Effector memory CD8-positive, alpha-beta T cell (primary cell): Measurements from ENCODE around the gene CCDC85C.

Experiments used
- ATAC-seq: fragments of 150-1000 bp; cut with Tn5 transposase; replicated peaks from 2 replicates; pipeline ENCODE4 v1.10.0; 2021; ENCODE audit warnings: mild to moderate bottlenecking, moderate library complexity
- DNase-seq, 3 experiments: peaks; one replicate each; pipeline ENCODE4 v3.0.0; 2021
- H3K27ac Mint-ChIP-seq, 2 donors: one replicate each; pipeline ENCODE4 v1.8.0; 2022; ENCODE audit warnings: mild to moderate bottlenecking in 2 of 2, mixed read lengths in 2 of 2, moderate library complexity in 2 of 2
- H3K27me3 Mint-ChIP-seq, 2 donors: one replicate each; pipeline ENCODE4 v1.8.0; 2022; ENCODE audit warnings: mixed read lengths in 2 of 2
- H3K36me3 Mint-ChIP-seq: one replicate; pipeline ENCODE4 v1.8.0; 2022; ENCODE audit warnings: mild to moderate bottlenecking, moderate library complexity, mixed read lengths; ENCODE audit not compliant: insufficient read depth
- H3K4me1 Mint-ChIP-seq, 2 donors: one replicate each; pipeline ENCODE4 v1.8.0; 2022; ENCODE audit warnings: low read depth in 2 of 2, mixed read lengths in 2 of 2
- H3K4me3 Mint-ChIP-seq, 2 donors: one replicate each; pipeline ENCODE4 v1.8.0; 2022; ENCODE audit warnings: mild to moderate bottlenecking in 2 of 2, mixed read lengths in 2 of 2, moderate library complexity in 2 of 2
- H3K9me3 Mint-ChIP-seq, 2 donors: one replicate each; pipeline ENCODE4 v1.8.0; 2022; ENCODE audit warnings: mixed read lengths in 2 of 2

CCDC85C gene

DNA sequence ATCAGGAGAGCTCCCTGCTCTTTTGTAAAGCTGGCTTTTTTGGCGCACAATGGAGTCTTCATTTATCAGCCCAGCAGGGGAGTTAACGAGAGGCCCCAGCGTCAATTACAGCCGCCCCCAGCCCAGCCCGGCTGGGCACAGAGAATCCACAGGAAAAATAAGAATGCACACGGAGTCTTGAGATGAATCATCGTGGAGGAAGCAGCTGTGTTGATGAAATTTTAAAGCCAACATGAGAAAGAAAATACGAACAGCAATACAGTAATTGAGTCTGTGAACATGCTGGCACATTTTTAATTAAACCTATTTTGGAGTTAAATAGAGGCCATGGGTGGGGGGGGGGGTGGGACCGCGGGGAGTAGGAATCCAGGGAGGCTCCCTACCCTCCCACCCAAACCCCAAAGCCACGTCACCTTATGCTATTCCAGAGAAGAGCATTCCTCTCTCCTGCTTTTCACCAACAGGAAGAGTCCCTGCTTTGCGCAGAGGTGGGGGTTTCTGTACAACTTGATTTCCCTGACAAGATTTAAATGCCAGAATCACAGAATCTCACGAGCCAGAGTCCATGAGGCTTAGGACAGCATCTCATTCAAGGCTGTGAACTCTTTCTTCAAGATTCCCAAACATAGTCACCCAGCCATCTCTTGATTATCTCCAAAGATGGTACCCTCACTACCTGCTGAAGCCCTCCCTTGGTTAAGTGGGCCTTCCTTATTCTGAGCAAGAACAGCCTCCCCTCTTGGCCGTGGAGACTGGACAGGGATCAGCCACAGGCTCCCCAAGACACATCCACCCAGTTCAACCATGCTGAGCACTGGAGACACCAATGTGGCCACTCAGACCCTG lies 72.5 kb downstream of the CCDC85C start:
- H3K27ac Mint-ChIP-seq = no peak overlapping the region

DNA sequence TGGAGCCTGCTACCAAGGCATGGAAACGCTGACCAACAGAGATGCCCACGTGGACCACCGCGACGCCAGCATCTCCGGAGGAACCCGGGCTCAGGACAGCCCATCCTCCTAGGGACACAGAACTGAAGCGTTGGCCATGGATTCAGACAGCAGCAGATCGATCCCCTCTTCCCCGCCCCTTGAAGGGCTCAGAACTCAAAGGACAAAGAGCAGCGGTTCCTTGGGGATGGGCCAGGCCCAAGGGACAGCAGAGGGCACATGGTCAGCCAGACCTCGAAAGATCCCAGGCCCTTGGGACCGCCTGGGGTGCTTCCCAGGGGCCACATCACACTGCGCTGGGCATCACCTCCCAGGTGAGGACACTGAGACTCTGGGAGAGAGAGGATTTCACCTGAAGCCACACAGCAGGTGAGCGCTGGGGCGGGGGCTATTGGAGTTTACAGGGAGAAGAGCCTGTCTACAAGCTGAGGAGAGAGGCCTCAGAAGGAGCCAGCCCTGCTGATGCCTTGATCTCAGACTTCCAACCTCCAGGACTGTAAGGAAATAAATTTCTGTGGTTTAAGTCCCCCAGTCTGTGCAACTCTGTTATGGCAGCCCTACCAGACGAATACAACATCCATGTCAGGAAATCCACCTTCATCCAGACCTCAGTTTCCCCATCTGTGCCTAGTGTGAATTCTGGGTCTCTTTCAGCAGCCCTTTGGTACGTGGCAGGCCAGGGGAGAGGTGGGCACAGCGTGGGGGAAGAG lies 73.4 kb downstream of the CCDC85C start:
- no peak overlapping the region for H3K4me3 Mint-ChIP-seq

More for the DNA sequence above, 72.5 kb downstream of the CCDC85C start:
- no peak for DNase-seq
- Mint-ChIP-seq H3K4me3 (no peak overlapping the region), H3K36me3 (peaks cover 5% of the 10 kb centered on the region), H3K4me1 (peaks cover 0 to 2% of the 10 kb centered on the region in 2 donors), H3K9me3 (no peaks in the 10 kb centered on the region), H3K27me3 (no peaks in the 10 kb centered on the region)
- ATAC-seq = no peak

DNA sequence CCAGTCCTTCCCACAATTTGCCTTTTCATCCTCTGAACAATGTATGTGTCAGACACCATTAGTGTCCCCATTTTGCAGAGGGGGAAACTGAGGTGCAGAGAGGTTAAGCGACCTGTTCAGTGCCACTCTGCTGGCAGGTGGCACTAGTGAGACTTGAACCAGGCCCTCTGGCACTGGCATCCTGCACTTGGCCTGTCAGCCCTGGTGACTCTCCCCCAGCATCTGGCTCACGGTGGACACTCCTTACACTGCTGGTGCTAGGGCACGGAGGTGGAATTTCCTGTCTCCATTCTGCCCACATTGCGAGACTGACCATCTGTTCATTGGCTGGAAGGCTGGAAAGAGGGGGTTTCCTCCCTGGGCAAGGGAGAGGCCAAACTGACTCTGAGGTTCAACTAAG lies 74.1 kb downstream of the CCDC85C start:
- no peak overlapping the region for H3K4me3 Mint-ChIP-seq
- H3K36me3 Mint-ChIP-seq = peaks cover 5% of the 10 kb centered on the region
- no peak overlapping the region for H3K27ac Mint-ChIP-seq
- DNase-seq = no peak
- H3K27me3 Mint-ChIP-seq = no peaks in the 10 kb centered on the region
- H3K9me3 Mint-ChIP-seq = no peaks in the 10 kb centered on the region
- H3K4me1 Mint-ChIP-seq = peaks cover 6 to 11% of the 10 kb centered on the region in 2 donors
- ATAC-seq = no peak

More for the DNA sequence above, 73.4 kb downstream of the CCDC85C start:
- Mint-ChIP-seq H3K4me1 (peaks cover 0 to 5% of the 10 kb centered on the region in 2 donors), H3K36me3 (peaks cover 5% of the 10 kb centered on the region), H3K27me3 (no peaks in the 10 kb centered on the region), H3K9me3 (no peaks in the 10 kb centered on the region), H3K27ac (no peak overlapping the region)
- ATAC-seq = no peak
- DNase-seq = no peak

DNA sequence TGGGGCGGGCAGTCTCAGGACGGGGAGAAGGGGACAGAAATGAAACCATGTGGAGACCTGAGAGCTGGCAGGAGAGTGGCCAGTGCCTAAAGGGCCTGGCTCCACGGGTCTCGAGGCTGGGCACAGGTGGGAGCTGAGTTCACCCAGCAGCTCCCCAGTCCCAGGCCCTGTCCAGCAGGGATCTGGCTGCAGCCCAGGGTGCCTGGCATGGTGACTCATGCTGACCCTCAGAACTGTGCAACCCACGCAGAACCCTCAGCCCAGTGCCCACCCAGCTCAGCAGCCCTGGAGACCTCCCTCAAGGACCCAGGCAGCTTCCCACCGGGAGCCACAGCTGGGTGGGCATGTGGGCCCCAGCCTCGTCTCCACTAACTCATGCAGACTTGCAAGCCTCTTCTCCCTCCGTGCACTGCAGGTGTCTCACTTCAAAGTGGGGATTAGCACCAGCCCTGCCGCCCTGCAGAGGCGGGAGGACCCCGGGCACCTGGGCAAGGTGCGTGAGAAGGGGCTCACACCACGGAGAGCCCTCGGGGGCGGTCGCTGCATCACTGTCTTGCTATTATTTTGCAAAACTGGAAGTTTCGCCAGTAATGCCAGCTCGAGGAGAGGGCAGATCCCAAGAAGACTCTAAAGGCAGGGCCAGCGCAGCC lies 76.5 kb downstream of the CCDC85C start:
- DNase-seq (no peak), ATAC-seq (no peak)
- H3K27ac Mint-ChIP-seq = no peak overlapping the region
- H3K4me1 Mint-ChIP-seq = peaks cover 6 to 12% of the 10 kb centered on the region in 2 donors
- H3K27me3 Mint-ChIP-seq = no peaks in the 10 kb centered on the region
- no peaks in the 10 kb centered on the region for H3K9me3 Mint-ChIP-seq
- no peak overlapping the region for H3K4me3 Mint-ChIP-seq
- H3K36me3 Mint-ChIP-seq = peaks cover 7% of the 10 kb centered on the region

DNA sequence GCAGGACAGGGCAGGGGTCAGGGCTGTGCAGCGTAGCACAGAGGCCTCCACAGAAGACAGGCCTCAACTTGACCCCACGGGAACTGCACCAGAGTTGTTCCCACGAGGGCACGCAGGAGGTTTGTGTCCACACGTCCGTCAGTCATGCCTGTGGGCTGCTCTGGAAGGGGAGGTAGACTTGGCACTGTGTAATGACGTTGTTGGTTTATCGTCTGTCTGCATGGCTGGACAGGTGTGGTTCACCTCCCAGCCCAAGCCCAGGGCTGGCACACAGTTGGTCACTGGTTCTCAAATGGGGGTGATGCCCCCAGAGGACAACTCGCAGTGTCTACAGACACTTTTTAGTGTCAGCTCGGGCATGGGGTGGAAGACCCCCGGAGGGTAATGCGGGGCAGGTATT lies 77.0 kb downstream of the CCDC85C start:
- Mint-ChIP-seq H3K36me3 (peaks cover 10% of the 10 kb centered on the region), H3K4me1 (peaks cover 6 to 12% of the 10 kb centered on the region in 2 donors), H3K9me3 (no peaks in the 10 kb centered on the region), H3K4me3 (no peak overlapping the region), H3K27ac (no peak overlapping the region), H3K27me3 (no peaks in the 10 kb centered on the region)
- DNase-seq = no peak
- ATAC-seq = no peak

DNA sequence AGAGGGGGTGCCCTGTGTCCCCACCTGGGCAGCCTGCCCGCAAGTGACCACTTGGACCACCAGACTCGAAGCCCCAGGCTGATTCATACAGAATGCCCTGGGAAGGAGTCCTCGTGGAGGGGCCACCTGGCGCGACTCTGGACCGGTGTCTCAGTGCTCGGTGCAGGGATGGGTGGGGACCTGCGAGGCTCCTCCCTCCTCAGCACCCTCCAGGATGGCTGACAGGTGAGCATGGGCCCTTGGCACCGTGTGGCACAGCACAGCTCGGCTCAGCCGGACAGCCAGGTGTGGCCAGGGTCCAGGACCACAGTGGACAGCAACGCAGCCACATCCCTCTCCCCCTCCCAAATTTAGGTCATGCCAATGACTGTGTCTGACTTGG lies 78.3 kb downstream of the CCDC85C start:
- H3K4me1 Mint-ChIP-seq = peaks cover 6 to 10% of the 10 kb centered on the region in 2 donors
- H3K4me3 Mint-ChIP-seq = no peak overlapping the region
- ATAC-seq = no peak

DNA sequence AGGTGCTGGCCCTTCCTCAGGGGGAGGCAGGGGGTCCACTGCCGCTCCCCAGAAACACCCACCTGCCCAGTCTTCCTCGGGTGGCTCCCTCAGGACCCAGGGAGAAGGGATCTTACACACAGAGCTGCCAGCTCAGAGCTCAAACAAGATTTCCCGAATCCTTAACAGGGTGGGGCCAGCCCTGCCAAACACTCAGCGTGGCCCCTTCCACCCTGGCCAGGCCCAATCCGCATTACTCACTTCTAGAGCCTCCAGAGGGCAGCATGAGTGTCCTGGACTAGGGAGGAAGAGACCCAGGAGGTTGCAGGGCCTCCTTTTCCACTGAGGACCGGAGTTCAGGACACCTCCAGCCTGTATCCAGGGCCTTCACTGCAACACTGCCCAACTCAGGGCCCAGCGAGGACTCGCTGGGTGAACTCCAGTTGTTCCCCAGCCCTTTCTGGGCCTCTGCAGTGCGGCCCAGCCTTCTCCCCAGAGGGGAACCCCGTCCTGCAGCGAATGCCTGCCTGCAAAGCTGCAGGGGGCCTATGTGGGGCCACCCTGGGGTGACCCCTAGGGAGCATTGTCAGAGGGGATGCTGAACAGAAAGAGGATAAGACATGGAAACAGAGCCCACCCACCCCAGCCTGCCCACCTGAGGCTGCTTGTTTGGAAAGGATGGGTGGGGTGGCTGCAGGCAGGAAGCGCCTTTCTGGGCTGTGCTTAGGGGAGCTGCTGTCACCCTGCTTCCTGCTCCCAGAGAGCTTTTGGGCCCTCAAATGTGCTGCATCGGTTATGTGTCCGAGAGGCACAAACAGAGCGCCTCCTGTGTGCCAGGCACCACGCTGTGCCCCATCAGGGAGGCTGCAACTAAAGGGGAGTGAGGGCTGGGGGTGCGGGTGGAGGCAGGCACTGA lies 79.0 kb downstream of the CCDC85C start:
- H3K9me3 Mint-ChIP-seq = no peaks in the 10 kb centered on the region
- H3K4me1 Mint-ChIP-seq = peaks cover 6 to 10% of the 10 kb centered on the region in 2 donors
- peak overlapping the region in 1 of 2 donors; percentile 31 for H3K4me3 Mint-ChIP-seq
- no peaks in the 10 kb centered on the region for H3K27me3 Mint-ChIP-seq
- peaks cover 15% of the 10 kb centered on the region for H3K36me3 Mint-ChIP-seq
- ATAC-seq = no peak
- DNase-seq = no peak
- peak overlapping the region in 1 of 2 donors; percentile 27 for H3K27ac Mint-ChIP-seq

More for the DNA sequence above, 78.3 kb downstream of the CCDC85C start:
- H3K36me3 Mint-ChIP-seq = peaks cover 15% of the 10 kb centered on the region
- no peaks in the 10 kb centered on the region for H3K27me3 Mint-ChIP-seq
- DNase-seq = no peak
- H3K9me3 Mint-ChIP-seq = no peaks in the 10 kb centered on the region
- H3K27ac Mint-ChIP-seq = peak overlapping the region in 1 of 2 donors; percentile 27

DNA sequence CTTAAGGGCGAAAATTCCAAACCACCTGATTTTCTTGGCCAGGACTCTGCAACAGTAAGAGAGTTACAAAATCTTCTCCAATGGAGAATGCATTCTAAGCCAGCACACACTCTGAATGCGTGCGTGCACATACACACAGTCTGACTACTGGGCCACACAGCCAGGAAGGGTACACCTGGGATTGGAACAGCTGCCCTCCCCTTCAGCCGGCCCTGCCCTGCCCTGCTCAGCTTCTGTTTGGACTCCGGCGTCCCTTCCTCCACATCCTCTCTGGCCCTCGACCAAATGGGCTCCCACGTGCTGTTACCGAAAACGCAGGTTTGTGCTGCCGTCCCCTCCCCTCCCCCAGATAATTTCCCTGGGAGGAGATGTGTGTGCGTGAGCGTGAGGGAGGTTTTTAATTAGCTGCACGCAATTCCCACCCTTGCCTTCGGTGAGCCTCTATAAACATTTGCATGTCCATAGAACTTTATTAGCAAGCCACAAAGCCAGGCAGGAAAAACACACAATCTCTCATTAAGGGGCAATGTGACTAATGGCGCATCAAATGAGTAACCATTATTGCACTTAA lies 79.8 kb downstream of the CCDC85C start:
- ATAC-seq (no peak), DNase-seq (no peak)
- H3K36me3 Mint-ChIP-seq = peaks cover 15% of the 10 kb centered on the region
- no peak overlapping the region for H3K27ac Mint-ChIP-seq
- no peaks in the 10 kb centered on the region for H3K9me3 Mint-ChIP-seq
- no peaks in the 10 kb centered on the region for H3K27me3 Mint-ChIP-seq
- H3K4me3 Mint-ChIP-seq = no peak overlapping the region
- peaks cover 6 to 10% of the 10 kb centered on the region in 2 donors for H3K4me1 Mint-ChIP-seq

DNA sequence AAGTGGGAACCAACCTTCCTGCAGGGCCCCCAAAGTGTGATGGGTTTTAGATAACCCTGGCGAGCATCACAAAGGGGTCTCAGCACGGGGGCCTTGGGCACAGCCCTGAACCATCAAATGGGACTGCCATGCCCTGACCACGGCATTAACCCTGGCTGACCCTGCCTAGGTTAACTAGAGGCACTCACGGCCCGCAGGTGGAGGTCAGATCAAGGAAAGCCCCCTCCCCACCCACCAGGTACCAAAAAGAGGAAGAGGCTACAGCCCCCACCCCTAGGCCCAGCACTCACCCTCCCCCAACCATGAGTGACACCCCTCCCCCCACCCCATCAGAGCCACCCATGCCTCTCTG lies 80.3 kb downstream of the CCDC85C start:
- H3K4me3 Mint-ChIP-seq = no peak overlapping the region
- H3K9me3 Mint-ChIP-seq = no peaks in the 10 kb centered on the region
- ATAC-seq (no peak), DNase-seq (no peak)
- H3K36me3 Mint-ChIP-seq = peaks cover 15% of the 10 kb centered on the region
- H3K4me1 Mint-ChIP-seq = peaks cover 6 to 10% of the 10 kb centered on the region in 2 donors
- H3K27me3 Mint-ChIP-seq = no peaks in the 10 kb centered on the region
- no peak overlapping the region for H3K27ac Mint-ChIP-seq

DNA sequence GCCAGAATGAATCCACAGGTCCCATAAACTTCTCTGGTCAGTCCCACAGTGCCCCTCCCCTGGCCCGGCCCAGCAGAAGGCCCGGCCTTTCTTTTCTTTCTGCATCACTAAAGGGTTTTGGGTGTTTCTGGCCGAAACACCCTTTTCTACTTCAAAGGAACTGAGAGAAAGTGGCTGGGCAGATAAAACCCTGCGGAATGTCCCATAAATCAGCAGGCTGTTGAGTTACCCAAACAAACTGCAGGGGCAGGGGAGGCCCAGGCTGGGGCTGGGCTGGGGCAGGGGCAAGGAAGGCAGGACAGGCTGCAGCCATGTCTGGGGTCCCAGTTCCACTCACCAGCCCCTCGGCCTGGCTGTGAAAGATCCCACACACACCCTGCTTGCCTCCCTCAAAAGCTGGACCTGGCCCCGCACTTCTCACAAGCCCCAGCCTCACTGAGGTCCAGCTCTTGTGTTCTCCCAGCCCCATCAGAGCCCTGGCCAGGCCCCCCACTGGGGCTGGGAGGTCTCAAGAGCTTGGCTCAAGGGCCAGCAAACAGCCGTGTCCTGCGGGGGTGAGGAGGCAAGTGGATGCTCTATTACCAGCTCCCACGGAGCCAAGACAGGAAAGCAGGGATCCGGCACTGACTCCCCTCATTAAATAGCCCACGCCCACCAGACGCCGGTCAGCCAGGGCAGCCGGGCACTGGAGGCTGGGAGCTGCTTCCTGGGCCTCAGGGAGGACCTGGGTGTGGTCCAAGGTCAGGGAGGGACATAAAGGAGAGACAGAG lies 80.9 kb downstream of the CCDC85C start:
- Mint-ChIP-seq H3K4me3 (no peak overlapping the region), H3K36me3 (peaks cover 12% of the 10 kb centered on the region), H3K4me1 (peaks cover 6 to 10% of the 10 kb centered on the region in 2 donors), H3K27ac (no peak overlapping the region), H3K9me3 (no peaks in the 10 kb centered on the region), H3K27me3 (no peaks in the 10 kb centered on the region)
- DNase-seq (no peak), ATAC-seq (no peak)

DNA sequence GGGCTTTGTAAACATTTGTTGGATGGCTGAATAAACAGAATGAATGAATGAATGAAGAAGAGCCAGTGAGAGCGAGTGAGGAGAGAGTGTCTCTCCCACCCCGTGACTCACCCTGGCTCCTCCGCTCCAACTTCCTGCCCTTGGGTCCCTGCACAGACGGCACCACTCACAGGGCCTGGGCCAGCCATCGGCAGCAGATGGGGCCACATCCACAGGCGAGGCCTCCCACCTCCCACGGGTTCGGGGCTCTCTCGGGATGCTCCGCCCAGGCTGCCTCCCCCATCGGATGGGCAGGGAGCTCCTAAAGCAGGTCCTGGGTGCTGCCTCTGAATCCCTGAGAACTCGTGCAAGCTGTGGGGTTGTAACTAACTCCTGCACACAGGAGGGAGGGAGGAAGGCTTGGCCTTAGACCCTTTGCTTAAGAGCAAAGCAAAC lies 81.5 kb downstream of the CCDC85C start:
- Mint-ChIP-seq H3K9me3 (no peaks in the 10 kb centered on the region), H3K27ac (no peak overlapping the region), H3K4me3 (no peak overlapping the region), H3K36me3 (peaks cover 12% of the 10 kb centered on the region), H3K27me3 (no peaks in the 10 kb centered on the region), H3K4me1 (peaks cover 6 to 10% of the 10 kb centered on the region in 2 donors)
- ATAC-seq = no peak
- no peak for DNase-seq

DNA sequence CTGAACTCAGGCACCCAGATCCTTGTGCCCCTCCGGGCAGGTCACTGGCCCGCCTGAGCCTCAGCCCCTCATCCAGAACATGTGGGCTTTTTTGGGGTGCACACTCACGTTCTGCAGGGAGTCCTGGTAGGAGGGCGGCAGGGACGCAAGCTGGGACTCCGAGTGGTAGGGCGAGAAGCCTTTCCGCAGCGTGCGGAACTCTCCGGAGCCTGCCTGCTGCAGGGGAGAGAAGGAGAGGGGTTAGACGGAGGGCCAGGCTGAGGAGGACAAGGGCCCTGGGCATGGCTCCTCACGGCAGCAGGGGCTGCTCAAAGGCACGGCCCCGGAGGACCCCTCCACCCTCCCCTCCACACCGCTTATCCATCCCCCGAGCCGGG lies 82.0 kb downstream of the CCDC85C start:
- ATAC-seq = no peak
- Mint-ChIP-seq H3K4me1 (peaks cover 6 to 12% of the 10 kb centered on the region in 2 donors), H3K36me3 (peaks cover 12% of the 10 kb centered on the region), H3K27me3 (no peaks in the 10 kb centered on the region), H3K27ac (no peak overlapping the region), H3K9me3 (no peaks in the 10 kb centered on the region), H3K4me3 (no peak overlapping the region)
- no peak for DNase-seq
